GM12878 (cell line): ENCODE measurements around the gene BMP8B. TPM values are rescaled to one million over a fixed set of nuclear protein-coding genes. Genes with fewer than 3 reads are reported as not detected.

Source experiments
- ATAC-seq: fragments of 200-7000 bp; cut with Tn5 transposase; 3 replicates; pipeline ENCODE4 v1.9.1; 2020; ENCODE audit warnings: mild to moderate bottlenecking, moderate library complexity
- BruUV-seq: library from RNA; stranded (reverse); fragments of 400-500 nt; replicated peaks from 2 replicates; lab custom pipeline; 2021; lab: Mats Ljungman, UMichigan
- CTCF ChIA-PET: fragments of 300-600 bp; sonication (Branson Sonifier 250); formaldehyde crosslinking; extraction: SDS; loops from one replicate; lab custom pipeline; 2021; ENCODE audit warnings: inconsistent platforms; lab: Yijun Ruan, JAX
- POLR2A ChIA-PET: fragments of 350-600 bp; formaldehyde crosslinking; extraction: SDS; loops from one replicate; lab custom pipeline; 2021; ENCODE audit warnings: inconsistent platforms; lab: Charles Lee
- RAD21 ChIA-PET: fragments of 300-600 bp; sonication (Branson Sonifier 250); formaldehyde crosslinking; loops from one replicate; lab custom pipeline; 2023; ENCODE audit warnings: antibody characterized with exemption; ENCODE audit not compliant: unreplicated experiment; lab: Charles Lee
- SMC1A ChIA-PET: fragments of 300-600 bp; sonication (Branson Sonifier 250); formaldehyde crosslinking; loops from one replicate; lab custom pipeline; 2023; ENCODE audit not compliant: unreplicated experiment, uncharacterized antibody; lab: Charles Lee
- DNase-seq: peaks from one replicate; pipeline ENCODE4 v3.0.0-alpha.2; 2011; ENCODE audit warnings: low read depth, low spot score
- FAIRE-seq: peaks from 3 replicates; lab custom pipeline; 2011; peaks lifted over from hg19 to GRCh38; lab: Jason Lieb, UNC
- H2AFZ ChIP-seq: 2 replicates; pipeline ENCODE4 v1.6.0; 2011; ENCODE audit warnings: low read depth, low read length, control low read depth; ENCODE audit not compliant: control insufficient read depth
- H3K27ac ChIP-seq: 2 replicates; pipeline ENCODE4 v1.5.1; 2011; ENCODE audit warnings: control low read depth; ENCODE audit not compliant: control insufficient read depth, insufficient read depth
- H3K27me3 ChIP-seq, 2 experiments: replicated peaks in 1 of 2; 2 replicates each; pipeline versions ENCODE4 v1.6.0 to v1.6.1; 2011; ENCODE audit warnings: low read length in 1 of 2; ENCODE audit not compliant: control insufficient read depth in 2 of 2, insufficient read depth in 2 of 2
- H3K36me3 ChIP-seq, 2 experiments: 2 replicates each; pipeline ENCODE4 v1.5.1; 2011; ENCODE audit warnings: low read length in 1 of 2; ENCODE audit not compliant: control insufficient read depth in 2 of 2, insufficient read depth in 2 of 2
- H3K4me1 ChIP-seq: 2 replicates; pipeline ENCODE4 v1.6.1; 2011; ENCODE audit warnings: mild to moderate bottlenecking, low read length, moderate library complexity, mixed read lengths; ENCODE audit not compliant: control insufficient read depth, insufficient read depth
- H3K4me2 ChIP-seq: 2 replicates; pipeline ENCODE4 v1.6.0; 2011; ENCODE audit warnings: control low read depth; ENCODE audit not compliant: control insufficient read depth, insufficient read depth
- H3K4me3 ChIP-seq: fragments of 200-600 bp; sonication (generic); 2 replicates; pipeline ENCODE4 v1.5.1; 2016
- H3K79me2 ChIP-seq: 2 replicates; pipeline ENCODE4 v1.6.0; 2011; ENCODE audit warnings: low read length; ENCODE audit not compliant: control insufficient read depth, insufficient read depth
- H3K9ac ChIP-seq: 2 replicates; pipeline ENCODE4 v1.8.0; 2011; ENCODE audit warnings: low read length, control low read depth, mixed read lengths; ENCODE audit not compliant: control insufficient read depth, insufficient read depth
- H3K9me3 ChIP-seq: replicated peaks from 3 replicates; pipeline ENCODE4 v1.5.1; 2011; ENCODE audit warnings: mild to moderate bottlenecking, low read length; ENCODE audit not compliant: control insufficient read depth, insufficient read depth
- H4K20me1 ChIP-seq: 2 replicates; pipeline ENCODE4 v1.6.0; 2011; ENCODE audit not compliant: control insufficient read depth, insufficient read depth
- CBFB ChIP-seq: IDR thresholded peaks from 2 replicates; pipeline ENCODE4 v1.6.1; 2016; ENCODE audit warnings: antibody characterized with exemption, low read depth
- CBX5 ChIP-seq: sonication (generic); IDR thresholded peaks from 2 replicates; pipeline ENCODE4 v1.6.1; 2016; ENCODE audit warnings: low read depth, moderate library complexity, mild to moderate bottlenecking, inconsistent platforms
- EP300 ChIP-seq, 2 experiments: fragments of 150-350 bp in 1 of 2; IDR thresholded peaks; 2 replicates each; pipeline ENCODE4 v1.6.1; 2011 to 2012; ENCODE audit warnings: low read depth in 2 of 2, low read length in 2 of 2, borderline replicate concordance in 1 of 2, improper control_type of control experiment in 1 of 2, inconsistent platforms in 1 of 2; ENCODE audit not compliant: control insufficient read depth in 1 of 2
- GATAD2B ChIP-seq: fragments of 450-650 bp; conservative IDR thresholded peaks from 2 replicates; pipeline ENCODE4 v1.6.1; 2017; ENCODE audit warnings: low read depth, mild to moderate bottlenecking, moderate library complexity
- HDAC2 ChIP-seq: fragments of 200-600 bp; sonication (generic); IDR thresholded peaks from 2 replicates; pipeline ENCODE4 v1.6.1; 2017
- HDAC6 ChIP-seq: fragments of 200-600 bp; sonication (generic); IDR thresholded peaks from one replicate; pipeline ENCODE4 v1.8.0; 2017; ENCODE audit warnings: antibody characterized with exemption; ENCODE audit not compliant: unreplicated experiment
- NR2C1 ChIP-seq: fragments of 450-650 bp; IDR thresholded peaks from 2 replicates; pipeline ENCODE4 v1.6.1; 2017; ENCODE audit warnings: antibody characterized with exemption, mild to moderate bottlenecking, moderate library complexity
- SMAD1 ChIP-seq: fragments of 450-650 bp; IDR thresholded peaks from 2 replicates; pipeline ENCODE4 v1.6.1; 2018; ENCODE audit warnings: mild to moderate bottlenecking, low read depth; ENCODE audit not compliant: partially characterized antibody
- TARDBP ChIP-seq: IDR thresholded peaks from 2 replicates; pipeline ENCODE4 v1.6.1; 2016; ENCODE audit warnings: borderline replicate concordance
- TBL1XR1 ChIP-seq: IDR thresholded peaks from 2 replicates; pipeline ENCODE4 v1.6.1; 2012; ENCODE audit warnings: low read depth, low read length, improper control_type of control experiment
- USF2 ChIP-seq: IDR thresholded peaks from 2 replicates; pipeline ENCODE4 v1.6.1; 2011; ENCODE audit warnings: low read depth, low read length, improper control_type of control experiment, borderline replicate concordance
- ZNF384 ChIP-seq: IDR thresholded peaks from 2 replicates; pipeline ENCODE4 v1.6.1; 2012; ENCODE audit warnings: low read depth, mild to moderate bottlenecking, low read length, improper control_type of control experiment, borderline replicate concordance
- ZSCAN29 ChIP-seq: fragments of 450-650 bp; IDR thresholded peaks from 2 replicates; pipeline ENCODE4 v1.6.1; 2017; ENCODE audit warnings: mild to moderate bottlenecking, moderate library complexity
- WGBS: methylation state at CpG from one replicate; pipeline ENCODE4 v1.1.6; 2016; ENCODE audit warnings: low lambda C conversion rate; ENCODE audit not compliant: insufficient replicate concordance, insufficient coverage; ENCODE audit errors: missing lambda C conversion rate; 5-methylcytosine and 5-hydroxymethylcytosine counted together
- in situ Hi-C: fragments of 300-500 bp; cut with MboI; formaldehyde crosslinking; loops from 9 replicates; pipeline ENCODE4 v1.14.3; 2018; ENCODE audit warnings: mixed read lengths
- intact Hi-C: fragments of 100-400 bp; cut with micrococcal nuclease; formaldehyde crosslinking; loops from one replicate; pipeline ENCODE4 v1.14.2; 2022; ENCODE audit not compliant: unreplicated experiment
- polyA plus RNA-seq, 11 experiments: library from polyadenylated mRNA; depleted of rRNA in 4 of 11; unstranded in 6 of 11; stranded (reverse) in 5 of 11; fragments of >200 nt; fragmentation: Nextera tagmentation in 4 of 11; fragmentation: Illumina TruSeq in 1 of 11; extraction: Ambion mirVana in 4 of 11; extraction: Trizol in 1 of 11; gene quantifications; 1 replicate in 1 of 11; 2 replicates in 10 of 11; pipeline versions ENCODE4 v1.2.1 to v1.2.3, GENCODE V29; 2011 to 2016; ENCODE audit warnings: inconsistent platforms in 2 of 11, missing spikeins in 2 of 11, low read depth in 1 of 11
- total RNA-seq, 4 experiments: library from RNA; depleted of rRNA in 3 of 4; stranded (reverse); fragments of >200 nt in 3 of 4; fragmentation: Illumina TruSeq in 1 of 4; extraction: Trizol in 1 of 4; gene quantifications; 2 replicates each; pipeline versions ENCODE4 v1.2.1 to v1.2.3, GENCODE V29; 2013 to 2021

Gene BMP8B
- total and polyA plus RNA-seq, 10 of the 15 experiments (the other 5 are each of a cell fraction or from before 2014, with no cell fraction given): 0.09 to 1.2 (median 0.52) TPM

- intact Hi-C loops: no loop called here
- no peak overlapping the region for H3K4me3 ChIP-seq
- no peak overlapping the region for H3K4me2 ChIP-seq
- no peak overlapping the region for H3K9ac ChIP-seq
- H3K36me3 ChIP-seq: peaks cover 20 to 36% of the 10 kb centered on the region in 2 experiments
- ChIA-PET SMC1A (no interaction called here), POLR2A (no interaction called here), CTCF (no interaction called here), RAD21 (no interaction called here)
- ATAC-seq (no peak), FAIRE-seq (no peak), DNase-seq (no peak)
- no peak overlapping the region for H3K27ac ChIP-seq
- TF ChIP-seq CBX5 (no peak), NR2C1 (no peak), CBFB (no peak), SMAD1 (no peak), HDAC6 (no peak), ZNF384 (no peak), ZSCAN29 (no peak), TBL1XR1 (no peak), GATAD2B (no peak), TARDBP (no peak), USF2 (no peak), EP300 (IDR thresholded peaks at IDR 0.05; ENCODE audit: borderline replicate concordance in 1 of 2, control insufficient read depth in 1 of 2, low read depth in 2 of 2, low read length in 2 of 2) (no peak), HDAC2 (no peak)
- no peaks in the 10 kb centered on the region for H3K9me3 ChIP-seq
- in situ Hi-C loops: no loop called here
- peaks cover 4% of the 10 kb centered on the region; the same call in 1 of the 2 replicates for H3K79me2 ChIP-seq
- no peaks in the 10 kb centered on the region; the same call in 1 of the 2 replicates for H3K4me1 ChIP-seq
- 96% methylated on average over 16 of the region's 16 CpGs for WGBS
- H2AFZ ChIP-seq: no peak overlapping the region
- no peaks in the 10 kb centered on the region for H4K20me1 ChIP-seq
- H3K27me3 ChIP-seq: no peaks in the 10 kb centered on the region
- no TSS peak for BruUV-seq
Measured at GRCh38 chr1:39745016-39745670, 43.5 kb downstream of the BMP8B start.
